Measurements from ENCODE around the gene BAHD1. TPM values are rescaled to one million over a fixed set of nuclear protein-coding genes. Genes with fewer than 3 reads are reported as not detected.

The BAHD1 gene
- total and polyA plus RNA-seq, 2 experiments from 2014 or later: 13.9 to 17.2 TPM

GRCh38 chr15:40513609-40514008 lies 72.9 kb downstream of the BAHD1 start:
- no peaks in the 10 kb centered on the region for H3K9me2 ChIP-seq (replicated peaks; ENCODE audit: insufficient read depth)
- H2AFZ ChIP-seq: no peak overlapping the region
- TF ChIP-seq EZH2 (IDR thresholded peaks at IDR 0.05; ENCODE audit: borderline replicate concordance): no peak
- TF ChIP-seq, protein P1, sequence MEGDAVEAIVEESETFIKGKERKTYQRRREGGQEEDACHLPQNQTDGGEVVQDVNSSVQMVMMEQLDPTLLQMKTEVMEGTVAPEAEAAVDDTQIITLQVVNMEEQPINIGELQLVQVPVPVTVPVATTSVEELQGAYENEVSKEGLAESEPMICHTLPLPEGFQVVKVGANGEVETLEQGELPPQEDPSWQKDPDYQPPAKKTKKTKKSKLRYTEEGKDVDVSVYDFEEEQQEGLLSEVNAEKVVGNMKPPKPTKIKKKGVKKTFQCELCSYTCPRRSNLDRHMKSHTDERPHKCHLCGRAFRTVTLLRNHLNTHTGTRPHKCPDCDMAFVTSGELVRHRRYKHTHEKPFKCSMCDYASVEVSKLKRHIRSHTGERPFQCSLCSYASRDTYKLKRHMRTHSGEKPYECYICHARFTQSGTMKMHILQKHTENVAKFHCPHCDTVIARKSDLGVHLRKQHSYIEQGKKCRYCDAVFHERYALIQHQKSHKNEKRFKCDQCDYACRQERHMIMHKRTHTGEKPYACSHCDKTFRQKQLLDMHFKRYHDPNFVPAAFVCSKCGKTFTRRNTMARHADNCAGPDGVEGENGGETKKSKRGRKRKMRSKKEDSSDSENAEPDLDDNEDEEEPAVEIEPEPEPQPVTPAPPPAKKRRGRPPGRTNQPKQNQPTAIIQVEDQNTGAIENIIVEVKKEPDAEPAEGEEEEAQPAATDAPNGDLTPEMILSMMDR (IDR thresholded peaks at IDR 0.05; ENCODE audit: poor library complexity): no peak
- no peak for TF ChIP-seq EZH2phosphoT487 (IDR thresholded peaks at IDR 0.05; ENCODE audit: low read depth, severe bottlenecking, unreplicated experiment)
- H3K27me3 ChIP-seq: no peaks in the 10 kb centered on the region
- no peak for DNase-seq (ENCODE audit: low spot score)
- peaks cover 9% of the 10 kb centered on the region for H3K4me1 ChIP-seq (ENCODE audit: insufficient read depth)
- H3K9me3 ChIP-seq (ENCODE audit: low read depth): no peaks in the 10 kb centered on the region
- H3K4me2 ChIP-seq: no peak overlapping the region
- no peak overlapping the region for H3K4me3 ChIP-seq
- no peaks in the 10 kb centered on the region for H3K36me3 ChIP-seq (replicated peaks; ENCODE audit: insufficient read depth, low read depth)
- H3K27ac ChIP-seq: no peak overlapping the region
- H3K79me2 ChIP-seq: no peaks in the 10 kb centered on the region
- H4K20me1 ChIP-seq (ENCODE audit: insufficient read depth, poor library complexity, severe bottlenecking): no peaks in the 10 kb centered on the region
- WGBS (ENCODE audit: low lambda C conversion rate, missing lambda C conversion rate): 87% methylated on average over 5 of the region's 5 CpGs

DNA sequence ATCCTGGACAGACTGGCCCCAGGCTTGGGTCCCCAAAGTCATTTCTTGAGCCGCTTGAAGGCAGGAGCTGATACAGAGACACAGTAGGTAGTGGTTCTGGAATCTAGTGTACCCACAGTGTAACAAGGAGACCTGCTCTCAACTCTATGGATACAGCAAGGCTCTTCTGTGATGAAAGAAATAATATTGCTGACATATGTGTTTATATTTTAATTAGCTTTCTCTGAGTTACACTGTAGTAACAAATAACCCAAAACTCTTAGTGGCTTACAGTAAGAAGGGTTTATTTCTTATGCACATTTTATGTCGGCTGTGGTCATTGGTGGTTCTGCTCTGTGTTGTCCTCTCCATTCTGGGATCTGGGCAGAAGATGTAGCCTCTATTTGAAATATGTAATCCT lies 75.6 kb downstream of the BAHD1 start:
- Histone ChIP-seq H3K4me2 (no peak overlapping the region), H3K4me1 (ENCODE audit: insufficient read depth) (peaks cover 4% of the 10 kb centered on the region), H3K9me2 (replicated peaks; ENCODE audit: insufficient read depth) (no peaks in the 10 kb centered on the region), H3K4me3 (no peak overlapping the region), H3K27me3 (no peaks in the 10 kb centered on the region), H2AFZ (no peak overlapping the region), H3K27ac (no peak overlapping the region), H3K36me3 (replicated peaks; ENCODE audit: insufficient read depth, low read depth) (no peaks in the 10 kb centered on the region), H3K79me2 (no peaks in the 10 kb centered on the region), H4K20me1 (ENCODE audit: insufficient read depth, poor library complexity, severe bottlenecking) (no peaks in the 10 kb centered on the region), H3K9me3 (ENCODE audit: low read depth) (no peaks in the 10 kb centered on the region)
- DNase-seq (ENCODE audit: low spot score): no peak
- TF ChIP-seq EZH2 (IDR thresholded peaks at IDR 0.05; ENCODE audit: borderline replicate concordance) (no peak), EZH2phosphoT487 (IDR thresholded peaks at IDR 0.05; ENCODE audit: low read depth, severe bottlenecking, unreplicated experiment) (no peak)
- 89% methylated on average over 2 of the region's 2 CpGs for WGBS (ENCODE audit: low lambda C conversion rate, missing lambda C conversion rate)

Other genes starting within 250 kb of the BAHD1 start
- gene PAK6, start 201.9 kb upstream of the BAHD1 start, total RNA-seq: 2.6 and 6.1 TPM in 2 replicates
- gene PAK6, start 201.9 kb upstream of the BAHD1 start, polyA plus RNA-seq: 2.7 and 8.2 TPM in 2 replicates
- 0.30 TPM in 1 of 2 replicates, not detected in the other for gene ANKRD63, start 157.9 kb upstream of the BAHD1 start, total RNA-seq
- 0.47 and 1.2 TPM in 2 replicates for gene ANKRD63, start 157.9 kb upstream of the BAHD1 start, polyA plus RNA-seq
- gene PLCB2, start 133.0 kb upstream of the BAHD1 start, total RNA-seq: 1.0 and 1.7 TPM in 2 replicates
- gene PLCB2, start 133.0 kb upstream of the BAHD1 start, polyA plus RNA-seq: 4.4 and 4.9 TPM in 2 replicates
- 13.7 and 14.4 TPM in 2 replicates for gene INAFM2, start 117.3 kb upstream of the BAHD1 start, total RNA-seq
- 17.4 and 19.5 TPM in 2 replicates for gene INAFM2, start 117.3 kb upstream of the BAHD1 start, polyA plus RNA-seq
- gene CCDC9B, start 100.0 kb upstream of the BAHD1 start, total RNA-seq: 1.8 and 4.0 TPM in 2 replicates
- 5.3 and 7.6 TPM in 2 replicates for gene CCDC9B, start 100.0 kb upstream of the BAHD1 start, polyA plus RNA-seq
- 49.8 and 76.1 TPM in 2 replicates for gene PHGR1, start 89.9 kb upstream of the BAHD1 start, total RNA-seq
- 207 and 222 TPM in 2 replicates for gene PHGR1, start 89.9 kb upstream of the BAHD1 start, polyA plus RNA-seq
- 0.12 and 1.0 TPM in 2 replicates for gene DISP2, start 82.7 kb upstream of the BAHD1 start, total RNA-seq
- 0.93 and 1.5 TPM in 2 replicates for gene DISP2, start 82.7 kb upstream of the BAHD1 start, polyA plus RNA-seq
- 22.9 and 24.0 TPM in 2 replicates for gene KNSTRN, start 58.2 kb upstream of the BAHD1 start, total RNA-seq
- gene KNSTRN, start 58.2 kb upstream of the BAHD1 start, polyA plus RNA-seq: 14.0 and 14.9 TPM in 2 replicates
- gene IVD, start 35.2 kb upstream of the BAHD1 start, total RNA-seq: 27.1 and 31.5 TPM in 2 replicates
- 56.6 and 71.6 TPM in 2 replicates for gene IVD, start 35.2 kb upstream of the BAHD1 start, polyA plus RNA-seq
- gene CHST14, start 30.0 kb downstream of the BAHD1 start, total RNA-seq: 15.2 and 16.6 TPM in 2 replicates
- 15.7 and 16.8 TPM in 2 replicates for gene CHST14, start 30.0 kb downstream of the BAHD1 start, polyA plus RNA-seq
- 25.7 and 50.8 TPM in 2 replicates for gene CCDC32, start 124.1 kb downstream of the BAHD1 start, total RNA-seq
- gene CCDC32, start 124.1 kb downstream of the BAHD1 start, polyA plus RNA-seq: 15.1 and 30.9 TPM in 2 replicates
- gene RPUSD2, start 128.3 kb downstream of the BAHD1 start, total RNA-seq: 7.1 and 11.5 TPM in 2 replicates
- 8.6 and 13.4 TPM in 2 replicates for gene RPUSD2, start 128.3 kb downstream of the BAHD1 start, polyA plus RNA-seq
- gene KNL1, start 153.3 kb downstream of the BAHD1 start, total RNA-seq: 10.0 and 15.7 TPM in 2 replicates
- 2.9 and 3.0 TPM in 2 replicates for gene KNL1, start 153.3 kb downstream of the BAHD1 start, polyA plus RNA-seq